NCI-H2196 treated with DMSO at 0.1 percent for 48 hours (cell line): ENCODE data around the gene DLGAP3.
"Not testable (repeated sequence)": the region's sequence is repeated elsewhere in the genome, so short reads cannot be mapped to it uniquely, and the experiment has no call there.

Experiments
- DNase-seq: peaks from one replicate; lab custom pipeline; 2025; ENCODE audit not compliant: unreplicated experiment; lab: John Stamatoyannopoulos, UW

The DLGAP3 gene

GRCh38 chr1:34839526-34840305, 89.7 kb downstream of the DLGAP3 start:
- no peak for DNase-seq

- DNase-seq = no peak
Measured at GRCh38 chr1:34833711-34834110, 95.7 kb downstream of the DLGAP3 start.

GRCh38 chr1:34831721-34832246, 97.7 kb downstream of the DLGAP3 start:
- DNase-seq = no peak

- no peak for DNase-seq
Measured at GRCh38 chr1:34829250-34829649, 100.2 kb downstream of the DLGAP3 start.

- no peak for DNase-seq
Measured at GRCh38 chr1:34828611-34829010, 100.8 kb downstream of the DLGAP3 start.

- DNase-seq = no peak
Measured at GRCh38 chr1:34827341-34827941, 102.0 kb downstream of the DLGAP3 start.

GRCh38 chr1:34825455-34826091, 103.9 kb downstream of the DLGAP3 start:
- DNase-seq = no peak

- DNase-seq = no peak
Measured at GRCh38 chr1:34824817-34825454, 104.5 kb downstream of the DLGAP3 start.

GRCh38 chr1:34822202-34822601, 107.2 kb downstream of the DLGAP3 start:
- no peak for DNase-seq

- not testable (repeated sequence) for DNase-seq
Measured at GRCh38 chr1:34818862-34819261, 110.6 kb downstream of the DLGAP3 start.

- DNase-seq = no peak
Measured at GRCh38 chr1:34816778-34817177, 112.7 kb downstream of the DLGAP3 start.

GRCh38 chr1:34816332-34816731, 113.1 kb downstream of the DLGAP3 start:
- no peak for DNase-seq
